WTC11 (cell line): Measurements from ENCODE around the gene PCSK9. TPM values are rescaled to one million over a fixed set of nuclear protein-coding genes. Genes with fewer than 3 reads are reported as not detected.
A peak's percentile ranks its signal among the peaks of the same experiment; 100 is the strongest.

Experiments
- ATAC-seq: fragments of 200-7000 bp; cut with Tn5 transposase; 2 replicates; pipeline ENCODE4 v1.10.0; 2021; ENCODE audit warnings: mild to moderate bottlenecking, moderate library complexity
- CTCF ChIA-PET: fragments of 300-600 bp; sonication (Branson Sonifier 250); formaldehyde crosslinking; loops from one replicate; lab custom pipeline; 2021; ENCODE audit warnings: antibody characterized with exemption; lab: Charles Lee
- POLR2A ChIA-PET: fragments of 350-600 bp; sonication (Branson Sonifier 250); formaldehyde crosslinking; loops from one replicate; lab custom pipeline; 2021; ENCODE audit warnings: antibody characterized with exemption; lab: Charles Lee
- DNase-seq: peaks from one replicate; pipeline ENCODE4 v3.0.0; 2021; ENCODE audit warnings: low spot score
- H3K27ac Mint-ChIP-seq: 2 replicates; pipeline ENCODE4 v1.8.0; 2021; ENCODE audit warnings: mixed read lengths
- H3K27me3 Mint-ChIP-seq: 2 replicates; pipeline ENCODE4 v1.8.0; 2021; ENCODE audit warnings: low read depth, mild to moderate bottlenecking, moderate library complexity, mixed read lengths
- H3K36me3 Mint-ChIP-seq: 2 replicates; pipeline ENCODE4 v1.8.0; 2021; ENCODE audit warnings: mixed read lengths
- H3K4me1 Mint-ChIP-seq: 2 replicates; pipeline ENCODE4 v1.8.0; 2022; ENCODE audit warnings: mixed read lengths
- H3K4me3 Mint-ChIP-seq: 2 replicates; pipeline ENCODE4 v1.8.0; 2021; ENCODE audit warnings: mild to moderate bottlenecking, moderate library complexity, mixed read lengths
- H3K9me3 Mint-ChIP-seq: 2 replicates; pipeline ENCODE4 v1.8.0; 2021; ENCODE audit warnings: mixed read lengths
- EMX1 ChIP-seq: fragments of 250-450 bp; sonication (Bioruptor Pico); IDR thresholded peaks from 2 replicates; pipeline ENCODE4 v1.8.0; 2021; ENCODE audit warnings: mild to moderate bottlenecking
- FOXP4 ChIP-seq: sonication (generic); formaldehyde crosslinking; IDR thresholded peaks from 2 replicates; pipeline ENCODE4 v1.8.0; 2022; ENCODE audit warnings: mild to moderate bottlenecking, missing genetic modification reagents
- GTF2I ChIP-seq: fragments of 250-450 bp; sonication (Bioruptor Pico); conservative IDR thresholded peaks from 2 replicates; pipeline ENCODE4 v1.4.0; 2021; ENCODE audit warnings: mild to moderate bottlenecking
- HMGA2 ChIP-seq: fragments of 250-450 bp; sonication (Bioruptor Pico); IDR thresholded peaks from 2 replicates; pipeline ENCODE4 v1.4.0; 2021; ENCODE audit warnings: mild to moderate bottlenecking, moderate library complexity
- IRF1 ChIP-seq: sonication (generic); formaldehyde crosslinking; IDR thresholded peaks from 2 replicates; pipeline ENCODE4 v1.8.0; 2023; ENCODE audit warnings: missing genetic modification reagents
- IRF2 ChIP-seq: sonication (generic); formaldehyde crosslinking; IDR thresholded peaks from 2 replicates; pipeline ENCODE4 v1.8.0; 2022; ENCODE audit warnings: low read depth, missing genetic modification reagents, borderline replicate concordance
- KAT7 ChIP-seq: sonication (generic); formaldehyde crosslinking; IDR thresholded peaks from 2 replicates; pipeline ENCODE4 v1.8.1; 2023; ENCODE audit warnings: missing genetic modification reagents, mild to moderate bottlenecking, borderline replicate concordance
- MYBL2 ChIP-seq: sonication (generic); formaldehyde crosslinking; IDR thresholded peaks from 2 replicates; pipeline ENCODE4 v1.8.1; 2023; ENCODE audit warnings: mild to moderate bottlenecking, moderate library complexity, missing genetic modification reagents
- NFATC4 ChIP-seq: fragments of 250-450 bp; sonication (Bioruptor Pico); IDR thresholded peaks from 2 replicates; pipeline ENCODE4 v1.9.0; 2021; ENCODE audit warnings: mild to moderate bottlenecking
- NFYB ChIP-seq: sonication (generic); formaldehyde crosslinking; conservative IDR thresholded peaks from 2 replicates; pipeline ENCODE4 v1.8.0; 2022; ENCODE audit warnings: low read depth, missing genetic modification reagents
- OVOL2 ChIP-seq: fragments of 250-450 bp; sonication (Bioruptor Pico); IDR thresholded peaks from 2 replicates; pipeline ENCODE4 v1.9.0; 2021; ENCODE audit warnings: mild to moderate bottlenecking, borderline replicate concordance
- PRDM15 ChIP-seq: sonication (generic); formaldehyde crosslinking; IDR thresholded peaks from 2 replicates; pipeline ENCODE4 v1.8.0; 2022; ENCODE audit warnings: missing genetic modification reagents
- PRRX2 ChIP-seq: fragments of 250-450 bp; sonication (Bioruptor Pico); IDR thresholded peaks from 2 replicates; pipeline ENCODE4 v1.8.0; 2021; ENCODE audit warnings: mild to moderate bottlenecking
- SMAD3 ChIP-seq: sonication (generic); formaldehyde crosslinking; IDR thresholded peaks from 2 replicates; pipeline ENCODE4 v1.8.0; 2022; ENCODE audit warnings: missing genetic modification reagents, mild to moderate bottlenecking, borderline replicate concordance
- STAT6 ChIP-seq: sonication (generic); formaldehyde crosslinking; conservative IDR thresholded peaks from 2 replicates; pipeline ENCODE4 v1.8.1; 2023; ENCODE audit warnings: mild to moderate bottlenecking, low read depth, missing genetic modification reagents, moderate library complexity
- TEAD1 ChIP-seq: sonication (generic); formaldehyde crosslinking; IDR thresholded peaks from 2 replicates; pipeline ENCODE4 v1.8.0; 2022; ENCODE audit warnings: mild to moderate bottlenecking, missing genetic modification reagents
- TP53 ChIP-seq: sonication (generic); formaldehyde crosslinking; IDR thresholded peaks from 2 replicates; pipeline ENCODE4 v1.8.1; 2023; ENCODE audit warnings: mild to moderate bottlenecking, missing genetic modification reagents
- ZMAT4 ChIP-seq: fragments of 250-450 bp; sonication (Bioruptor Pico); IDR thresholded peaks from 2 replicates; pipeline ENCODE4 v1.9.0; 2021; ENCODE audit warnings: mild to moderate bottlenecking
- ZNF219 ChIP-seq: sonication (generic); formaldehyde crosslinking; IDR thresholded peaks from 2 replicates; pipeline ENCODE4 v1.8.0; 2023; ENCODE audit warnings: missing genetic modification reagents, mild to moderate bottlenecking, borderline replicate concordance
- ZNF232 ChIP-seq: sonication (generic); formaldehyde crosslinking; IDR thresholded peaks from 2 replicates; pipeline ENCODE4 v1.8.0; 2022; ENCODE audit warnings: mild to moderate bottlenecking, missing genetic modification reagents
- ZNF317 ChIP-seq: sonication (generic); formaldehyde crosslinking; IDR thresholded peaks from 2 replicates; pipeline ENCODE4 v1.8.1; 2023; ENCODE audit warnings: low read depth, mild to moderate bottlenecking, moderate library complexity, missing genetic modification reagents, borderline replicate concordance
- ZNF416 ChIP-seq: fragments of 250-450 bp; sonication (Bioruptor Pico); IDR thresholded peaks from 2 replicates; pipeline ENCODE4 v1.9.0; 2021; ENCODE audit warnings: mild to moderate bottlenecking, inconsistent platforms
- total RNA-seq: library from RNA; stranded (reverse); gene quantifications from 3 replicates; pipeline ENCODE4 v1.2.3, GENCODE V29; 2021

PCSK9 gene
- total RNA-seq, 1 experiment from 2014 or later = 73.2 TPM

GRCh38 chr1:55073187-55073916, 34.0 kb downstream of the PCSK9 start:
- ChIA-PET POLR2A (no interaction called here), CTCF (no interaction called here)
- H3K4me3 Mint-ChIP-seq = no peak overlapping the region
- H3K4me1 Mint-ChIP-seq = no peaks in the 10 kb centered on the region
- no peak for TF ChIP-seq TP53 (CRISPR knock-in tag)
- no peak for TF ChIP-seq KAT7
- no peak for TF ChIP-seq NFATC4
- TF ChIP-seq NFYB (CRISPR knock-in tag) = no peak
- TF ChIP-seq ZNF219 = no peak
- TF ChIP-seq MYBL2 (CRISPR knock-in tag) = no peak
- no peak for TF ChIP-seq IRF1 (CRISPR knock-in tag)
- TF ChIP-seq ZNF232 (CRISPR knock-in tag) = no peak
- TF ChIP-seq OVOL2 = no peak
- TF ChIP-seq GTF2I (CRISPR knock-in tag) = no peak
- TF ChIP-seq PRRX2 (CRISPR knock-in tag) = no peak
- no peak for TF ChIP-seq PRDM15 (CRISPR knock-in tag)
- TF ChIP-seq ZNF317 (CRISPR knock-in tag) = no peak
- no peak for TF ChIP-seq ZNF416 (CRISPR knock-in tag)
- TF ChIP-seq SMAD3 (CRISPR knock-in tag) = no peak
- no peak for TF ChIP-seq IRF2 (CRISPR knock-in tag)
- H3K9me3 Mint-ChIP-seq = no peaks in the 10 kb centered on the region
- DNase-seq (no peak), ATAC-seq (no peak)
- H3K27me3 Mint-ChIP-seq = no peaks in the 10 kb centered on the region
- peaks cover 72% of the 10 kb centered on the region for H3K36me3 Mint-ChIP-seq
- no peak overlapping the region for H3K27ac Mint-ChIP-seq

- Mint-ChIP-seq H3K36me3 (peaks cover 65% of the 10 kb centered on the region), H3K4me3 (no peak overlapping the region)
- CTCF ChIA-PET = interaction anchor here (1.1 kb wide), 1 partner anchor 69 kb away, joined by 3 read pairs; no protein-coding TSS in a partner anchor
These were observed 35.1 kb downstream of the PCSK9 start for GRCh38 chr1:55074455-55074854.

More at GRCh38 chr1:55074455-55074854, 35.1 kb downstream of the PCSK9 start:
- H3K4me1 Mint-ChIP-seq = no peaks in the 10 kb centered on the region
- H3K27me3 Mint-ChIP-seq = no peaks in the 10 kb centered on the region
- TF ChIP-seq FOXP4 (CRISPR knock-in tag) (no peak), EMX1 (CRISPR knock-in tag) (no peak), TEAD1 (CRISPR knock-in tag) (no peak), STAT6 (no peak), ZMAT4 (CRISPR knock-in tag) (no peak), HMGA2 (peak; percentile 31; the same call in 1 of the 2 replicates)
- no peaks in the 10 kb centered on the region for H3K9me3 Mint-ChIP-seq
- ATAC-seq (no peak), DNase-seq (no peak)
- no peak overlapping the region for H3K27ac Mint-ChIP-seq
- POLR2A ChIA-PET = no interaction called here
